Transverse colon (tissue), 4 donors: ENCODE results near the gene YWHAQ.

Experiments
- CTCF ChIP-seq, 5 experiments: fragments of 200-600 bp in 3 of 5; fragments of 450-650 bp in 2 of 5; sonication (generic) in 3 of 5; IDR thresholded peaks; 1 replicate in 2 of 5; 2 replicates in 3 of 5; pipeline ENCODE4 v1.5.1; 2016 to 2017; ENCODE audit warnings: antibody characterized with exemption in 5 of 5, inconsistent platforms in 3 of 5, mild to moderate bottlenecking in 2 of 5, moderate library complexity in 1 of 5
- POLR2A ChIP-seq: fragments of 450-650 bp; IDR thresholded peaks from one replicate; pipeline ENCODE4 v1.6.1; 2016; ENCODE audit warnings: antibody characterized with exemption, mild to moderate bottlenecking, moderate library complexity
- POLR2AphosphoS5 ChIP-seq, 3 donors: sonication (generic); formaldehyde crosslinking; IDR thresholded peaks; one replicate each; pipeline ENCODE4 v1.6.1; 2016; ENCODE audit warnings: antibody characterized with exemption in 3 of 3

GRCh38 chr2:9582624-9583023, 48.2 kb downstream of the YWHAQ start:
- TF ChIP-seq CTCF (IDR thresholded peaks at IDR 0.05) (no peak), POLR2A (no peak), POLR2AphosphoS5 (IDR thresholded peaks at IDR 0.05) (no peak)
